ENCODE results near the gene FRMPD3.
A peak's percentile ranks its signal among the peaks of the same experiment; 100 is the strongest.

FRMPD3 gene

DNA sequence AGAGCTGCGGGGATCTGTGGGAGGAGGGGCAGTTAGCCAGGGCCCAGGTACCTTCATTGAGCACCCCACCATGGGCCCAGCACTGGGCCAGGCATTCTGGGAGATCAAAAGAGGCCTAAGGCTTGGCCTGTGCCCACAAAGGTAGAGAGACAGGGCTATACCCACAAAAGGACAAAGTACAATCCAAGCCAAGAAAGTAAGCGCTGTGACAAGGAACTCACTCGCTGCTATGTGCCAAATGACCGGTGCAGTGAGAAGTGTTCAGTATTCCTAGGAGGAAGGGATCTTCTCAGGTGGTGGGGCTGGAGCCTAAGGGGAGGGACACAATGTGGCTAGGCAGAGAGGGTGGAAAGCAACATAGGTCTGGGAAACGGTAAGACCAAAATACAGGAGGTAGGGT is 8.8 kb upstream of the FRMPD3 start:
- Histone ChIP-seq H3K9me3 (no peaks in the 10 kb centered on the region), H3K4me3 (no peak overlapping the region), H3K27ac (no peak overlapping the region), H3K4me1 (no peaks in the 10 kb centered on the region), H3K36me3 (no peaks in the 10 kb centered on the region), H3K27me3 (no peaks in the 10 kb centered on the region)
- no peak for DNase-seq
- intact Hi-C loops (cut with DNase I; ENCODE audit: low total_unique reads) = no loop called here
- TF ChIP-seq, protein P1, sequence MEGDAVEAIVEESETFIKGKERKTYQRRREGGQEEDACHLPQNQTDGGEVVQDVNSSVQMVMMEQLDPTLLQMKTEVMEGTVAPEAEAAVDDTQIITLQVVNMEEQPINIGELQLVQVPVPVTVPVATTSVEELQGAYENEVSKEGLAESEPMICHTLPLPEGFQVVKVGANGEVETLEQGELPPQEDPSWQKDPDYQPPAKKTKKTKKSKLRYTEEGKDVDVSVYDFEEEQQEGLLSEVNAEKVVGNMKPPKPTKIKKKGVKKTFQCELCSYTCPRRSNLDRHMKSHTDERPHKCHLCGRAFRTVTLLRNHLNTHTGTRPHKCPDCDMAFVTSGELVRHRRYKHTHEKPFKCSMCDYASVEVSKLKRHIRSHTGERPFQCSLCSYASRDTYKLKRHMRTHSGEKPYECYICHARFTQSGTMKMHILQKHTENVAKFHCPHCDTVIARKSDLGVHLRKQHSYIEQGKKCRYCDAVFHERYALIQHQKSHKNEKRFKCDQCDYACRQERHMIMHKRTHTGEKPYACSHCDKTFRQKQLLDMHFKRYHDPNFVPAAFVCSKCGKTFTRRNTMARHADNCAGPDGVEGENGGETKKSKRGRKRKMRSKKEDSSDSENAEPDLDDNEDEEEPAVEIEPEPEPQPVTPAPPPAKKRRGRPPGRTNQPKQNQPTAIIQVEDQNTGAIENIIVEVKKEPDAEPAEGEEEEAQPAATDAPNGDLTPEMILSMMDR (IDR thresholded peaks at IDR 0.05) = no peak

DNA sequence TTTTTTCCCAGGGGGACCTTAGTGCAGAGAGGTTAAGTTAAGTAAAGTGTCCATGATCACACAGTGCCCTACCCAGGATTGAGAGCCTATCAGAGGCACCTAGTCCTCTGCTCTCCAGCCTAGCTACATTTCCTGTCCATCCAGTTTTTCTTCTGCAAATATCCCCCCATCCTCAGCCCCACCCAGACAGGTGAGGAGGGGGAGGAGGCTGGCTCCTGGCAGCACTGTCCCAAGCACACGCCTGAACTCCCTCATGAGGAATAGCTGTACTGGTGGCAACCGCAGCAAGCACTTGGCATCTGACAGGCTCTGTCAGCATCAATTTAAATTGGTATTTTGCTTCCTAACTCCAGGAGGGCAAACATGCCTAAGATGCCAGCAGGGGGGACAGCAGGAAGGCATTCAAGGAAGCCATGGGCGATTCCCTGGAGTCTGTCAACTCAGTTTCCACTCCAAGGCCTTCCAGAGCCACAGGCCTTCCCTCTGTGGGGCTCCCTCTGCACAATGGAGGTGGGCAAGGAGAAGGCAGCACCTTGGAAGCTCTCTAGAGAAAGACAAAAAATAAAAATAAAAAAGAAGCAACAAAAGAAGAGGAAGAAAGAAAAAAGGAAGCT is 6.4 kb upstream of the FRMPD3 start:
- DNase-seq = no peak
- TF ChIP-seq, protein P1 (IDR thresholded peaks at IDR 0.05) = no peak
- no peaks in the 10 kb centered on the region for H3K36me3 ChIP-seq
- no peak overlapping the region for H3K27ac ChIP-seq
- H3K9me3 ChIP-seq = no peaks in the 10 kb centered on the region
- no peak overlapping the region for H3K4me3 ChIP-seq
- H3K4me1 ChIP-seq = no peaks in the 10 kb centered on the region
- no peaks in the 10 kb centered on the region for H3K27me3 ChIP-seq
- intact Hi-C loops (cut with DNase I; ENCODE audit: low total_unique reads) = no loop called here

DNA sequence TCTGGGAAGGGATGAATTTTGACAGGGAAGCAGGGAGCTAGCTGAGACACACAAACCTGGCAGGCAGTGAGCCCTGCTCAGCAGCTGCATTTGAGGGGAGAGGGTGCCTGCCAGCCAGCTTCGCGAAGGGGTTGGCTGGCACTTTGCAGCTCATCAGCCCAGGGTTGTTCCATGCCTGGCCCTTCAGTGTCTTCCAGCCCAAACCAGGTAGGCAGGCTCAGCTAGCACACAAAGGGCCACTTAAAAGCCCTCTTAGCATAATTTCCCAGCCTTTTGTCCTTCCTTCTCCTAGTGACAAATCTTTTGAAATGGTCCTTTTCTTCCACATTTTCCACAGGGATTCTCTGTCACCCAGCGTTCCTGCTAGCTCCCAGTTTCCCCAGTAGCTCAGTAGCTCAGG is 4.3 kb upstream of the FRMPD3 start:
- Histone ChIP-seq H3K9me3 (no peaks in the 10 kb centered on the region), H3K27me3 (peaks cover 0 to 9% of the 10 kb centered on the region in 2 donors), H3K36me3 (no peaks in the 10 kb centered on the region), H3K4me3 (no peak overlapping the region), H3K4me1 (peaks cover 0 to 6% (median 2%) of the 10 kb centered on the region in 4 donors), H3K27ac (no peak overlapping the region)
- intact Hi-C loops (cut with DNase I; ENCODE audit: low total_unique reads) = no loop called here
- TF ChIP-seq, protein P1 (IDR thresholded peaks at IDR 0.05) = no peak
- DNase-seq = no peak

DNA sequence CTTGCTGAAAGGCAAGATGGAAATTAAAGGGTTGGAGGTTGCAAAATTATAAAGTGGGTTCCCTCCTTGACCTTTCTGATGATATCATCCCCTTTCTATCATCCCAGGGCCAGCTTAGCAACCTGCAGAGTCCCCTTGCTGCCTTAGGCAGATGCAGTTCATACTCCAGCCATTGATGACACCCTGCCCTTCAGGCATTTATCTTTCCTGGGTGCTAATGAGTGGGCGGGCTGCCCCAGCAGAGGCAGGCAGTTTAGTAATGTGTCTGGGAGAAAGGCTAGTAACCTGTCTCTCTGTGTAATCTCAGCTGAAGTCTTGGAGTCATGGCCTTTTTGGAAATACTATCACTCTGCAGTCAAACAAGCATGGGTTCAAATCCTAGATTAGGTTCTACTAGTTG is 3.8 kb upstream of the FRMPD3 start:
- Histone ChIP-seq H3K27me3 (peaks cover 0 to 10% of the 10 kb centered on the region in 2 donors), H3K4me3 (no peak overlapping the region), H3K27ac (no peak overlapping the region), H3K4me1 (peaks cover 0 to 7% (median 3%) of the 10 kb centered on the region in 4 donors), H3K9me3 (no peaks in the 10 kb centered on the region), H3K36me3 (no peaks in the 10 kb centered on the region)
- DNase-seq = no peak
- TF ChIP-seq, protein P1 (IDR thresholded peaks at IDR 0.05) = no peak
- intact Hi-C loops (cut with DNase I; ENCODE audit: low total_unique reads) = no loop called here

DNA sequence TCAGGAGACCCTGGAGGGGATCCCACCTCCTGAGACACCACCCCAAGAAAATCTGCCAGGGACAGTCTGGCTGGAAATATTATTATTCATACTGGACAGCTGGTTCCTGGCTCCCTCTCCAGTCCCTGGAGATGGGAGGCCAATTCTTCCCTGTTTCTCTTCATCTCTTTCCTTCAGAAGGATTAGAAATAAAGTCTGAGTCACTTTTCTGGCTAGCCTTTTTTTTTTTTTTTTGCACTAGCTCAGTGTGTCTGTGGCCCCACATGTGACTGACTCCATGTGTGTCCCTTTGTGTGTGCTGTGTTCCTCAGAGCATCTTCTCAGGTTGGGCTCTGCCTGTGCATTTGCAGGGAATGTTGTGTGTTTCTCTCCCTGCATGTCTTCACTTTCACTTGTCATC is 1.8 kb upstream of the FRMPD3 start:
- H3K27me3 ChIP-seq = peaks cover 0 to 10% of the 10 kb centered on the region in 2 donors
- no peak overlapping the region for H3K27ac ChIP-seq
- intact Hi-C loops (cut with DNase I; ENCODE audit: low total_unique reads) = no loop called here
- TF ChIP-seq, protein P1 (IDR thresholded peaks at IDR 0.05) = no peak
- H3K4me1 ChIP-seq = peaks cover 0 to 7% (median 3%) of the 10 kb centered on the region in 4 donors
- no peak overlapping the region for H3K4me3 ChIP-seq
- H3K9me3 ChIP-seq = no peaks in the 10 kb centered on the region
- no peak for DNase-seq
- no peaks in the 10 kb centered on the region for H3K36me3 ChIP-seq

DNA sequence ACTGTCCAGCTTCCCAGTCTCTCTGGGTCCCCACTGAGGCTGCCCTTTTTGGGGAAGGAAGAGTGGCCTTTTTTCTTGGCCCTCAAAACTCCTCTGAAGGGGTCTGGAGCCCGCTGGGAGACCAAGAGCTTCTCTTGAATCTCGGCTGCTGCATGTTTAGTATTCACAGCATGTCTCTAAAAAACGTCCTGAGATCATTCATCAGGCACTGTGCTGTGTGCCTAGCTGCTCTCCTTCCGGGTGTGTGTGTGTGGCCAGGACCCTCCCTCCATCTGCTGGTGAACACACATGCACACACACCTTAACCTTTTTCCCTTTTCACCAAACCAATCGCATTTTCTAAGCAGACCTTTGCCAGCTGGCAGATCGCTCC is 841 bp upstream of the FRMPD3 start:
- Histone ChIP-seq H3K4me3 (peak overlapping the region in 1 of 2 donors; percentile 49), H3K27ac (no peak overlapping the region), H3K9me3 (no peaks in the 10 kb centered on the region), H3K36me3 (no peaks in the 10 kb centered on the region), H3K4me1 (peaks cover 0 to 7% (median 3%) of the 10 kb centered on the region in 4 donors), H3K27me3 (peaks cover 0 to 10% of the 10 kb centered on the region in 2 donors)
- no peak for DNase-seq
- intact Hi-C loops (cut with DNase I; ENCODE audit: low total_unique reads) = no loop called here
- TF ChIP-seq, protein P1 (IDR thresholded peaks at IDR 0.05) = no peak
